Right cardiac atrium (tissue), 5 donors: ENCODE measurements around the gene EPHA3. TPM values are rescaled to one million over a fixed set of nuclear protein-coding genes. Genes with fewer than 3 reads are reported as not detected.

Experiments
- ATAC-seq, 2 donors: fragments of 200-7000 bp; cut with Tn5 transposase; one replicate each; pipeline versions ENCODE4 v1.8.0 to v1.9.1; 2020; ENCODE audit warnings: moderate library complexity in 2 of 2, mild to moderate bottlenecking in 1 of 2
- DNase-seq, 3 donors: peaks; one replicate each; pipeline ENCODE4 v3.0.0-alpha.2; 2020
- H3K27ac ChIP-seq: one replicate; pipeline ENCODE4 v1.5.1; 2013; ENCODE audit warnings: mild to moderate bottlenecking, low read length, control low read depth, moderate library complexity
- H3K27me3 ChIP-seq: one replicate; pipeline ENCODE4 v1.6.1; 2013; ENCODE audit not compliant: control insufficient read depth, insufficient read depth
- H3K4me1 ChIP-seq: one replicate; pipeline ENCODE4 v1.6.1; 2013; ENCODE audit warnings: low read length; ENCODE audit not compliant: control insufficient read depth, insufficient read depth
- H3K4me3 ChIP-seq: one replicate; pipeline ENCODE4 v1.5.1; 2013; ENCODE audit warnings: low read length, control low read depth
- H3K9me3 ChIP-seq: one replicate; pipeline ENCODE4 v1.6.1; 2013; ENCODE audit warnings: low read length; ENCODE audit not compliant: control insufficient read depth
- WGBS: extraction: QIAGEN DNeasy Blood & Tissue Kit; methylation state at CpG from one replicate; pipeline ENCODE4 v1.1.7; 2013; 5-methylcytosine and 5-hydroxymethylcytosine counted together
- intact Hi-C, 4 donors: fragments of 100-400 bp; cut with DNase I; formaldehyde crosslinking; loops; one replicate each; pipeline versions ENCODE4 v1.11.0 to v1.14.0; 2022 to 2023
- polyA plus RNA-seq: library from polyadenylated mRNA; stranded (reverse); fragments of 200-250 nt; gene quantifications from one replicate; pipeline ENCODE4 v1.2.3, GENCODE V29; 2013
- total RNA-seq, 4 donors: library from RNA; stranded (reverse); fragmentation: NEBNext Ultra II Directional; extraction: Animal tissue kit (Norgen Biotek cat#: 25700); gene quantifications; one replicate each; pipeline ENCODE4 v1.2.1, GENCODE V29; 2021
- donor health status: healthy with polysubstance abuse.
- donor health status: DM: no; HTN: yes; CAD: no.
- donor health status: DM: no; HTN: no; CAD: no.
- donor health status: DM: no; HTN: yes; CAD: no; lungs with severe emphysema.
- donor health status: DM: yes; HTN: yes; CAD: no.

Gene EPHA3
- total and polyA plus RNA-seq, 5 donors = 2.7 to 12.9 (median 6.8) TPM

DNA sequence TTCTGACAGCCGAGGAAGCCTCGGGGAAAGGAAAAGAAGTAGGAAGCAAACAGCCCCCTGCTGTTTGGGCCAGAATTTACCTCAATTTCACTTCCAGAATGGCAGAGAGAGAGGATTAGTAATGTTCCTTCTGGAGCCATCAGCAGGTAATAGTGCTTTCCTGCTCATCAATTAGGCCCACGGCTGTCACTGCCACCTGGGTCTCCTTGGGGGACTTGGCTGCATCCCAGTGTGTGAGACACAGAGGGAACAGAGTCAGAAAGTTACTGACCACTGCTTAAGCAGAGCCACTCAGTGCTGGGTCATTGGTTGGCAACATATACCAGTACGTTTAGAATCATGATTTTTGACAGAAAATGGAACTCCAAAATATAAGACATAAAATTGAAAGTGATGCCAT is 397.0 kb downstream of the EPHA3 start:
- no peak overlapping the region for H3K4me3 ChIP-seq
- H3K27ac ChIP-seq = no peak overlapping the region
- DNase-seq = no peak
- H3K9me3 ChIP-seq = no peaks in the 10 kb centered on the region
- no peak for ATAC-seq
- intact Hi-C loops = no loop called here
- H3K4me1 ChIP-seq = no peaks in the 10 kb centered on the region
- 49% methylated on average over 4 of the region's 4 CpGs for WGBS
- no peaks in the 10 kb centered on the region for H3K27me3 ChIP-seq

DNA sequence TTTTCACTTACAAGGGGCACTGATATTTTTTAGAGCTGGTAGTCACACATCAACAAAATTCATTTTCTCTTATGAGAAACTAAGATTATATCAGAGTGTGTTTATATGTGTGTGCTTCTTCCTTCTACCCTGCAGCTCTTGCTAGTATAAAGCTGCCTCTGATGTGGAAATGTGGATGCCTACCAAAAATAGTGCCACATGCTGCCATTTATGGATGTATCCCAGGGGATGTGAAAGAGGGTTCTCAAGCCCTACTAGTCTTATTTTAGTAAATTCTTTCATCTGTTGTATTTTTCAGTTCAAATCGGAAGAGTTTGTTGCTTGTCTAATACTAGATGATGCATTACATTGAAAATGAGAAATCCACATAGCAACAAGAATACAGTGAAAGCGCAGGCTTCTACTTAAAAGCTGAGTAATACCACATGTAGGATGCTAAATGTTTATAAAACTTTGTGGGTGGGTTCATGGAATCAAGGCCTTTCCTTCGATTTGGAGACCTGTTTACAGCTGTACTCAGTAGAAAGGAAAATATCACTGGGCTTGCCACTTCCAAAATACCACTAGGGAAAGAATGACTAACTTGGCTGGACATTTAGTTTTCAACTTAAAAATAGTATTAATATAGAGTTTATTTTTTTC is 399.2 kb downstream of the EPHA3 start:
- H3K4me3 ChIP-seq = no peak overlapping the region
- 55% methylated on average over 3 of the region's 3 CpGs for WGBS
- H3K9me3 ChIP-seq = no peaks in the 10 kb centered on the region
- DNase-seq = no peak
- no peak overlapping the region for H3K27ac ChIP-seq
- intact Hi-C loops = no loop called here
- H3K27me3 ChIP-seq = no peaks in the 10 kb centered on the region
- H3K4me1 ChIP-seq = no peaks in the 10 kb centered on the region
- peak in 1 of 2 donors; percentile 57 for ATAC-seq

GRCh38 chr3:89521328-89521727 is 413.9 kb downstream of the EPHA3 start:
- 16% methylated on average over 1 of the region's 1 CpG for WGBS
- Histone ChIP-seq H3K27ac (no peak overlapping the region), H3K4me1 (peaks cover 2% of the 10 kb centered on the region), H3K4me3 (no peak overlapping the region), H3K9me3 (no peaks in the 10 kb centered on the region), H3K27me3 (no peaks in the 10 kb centered on the region)
- intact Hi-C loops = no loop called here
- ATAC-seq = peak; percentile 48 to 77
- DNase-seq = no peak

GRCh38 chr3:89522155-89522554 is 414.7 kb downstream of the EPHA3 start:
- 93% methylated on average over 2 of the region's 2 CpGs for WGBS
- peaks cover 2% of the 10 kb centered on the region for H3K4me1 ChIP-seq
- no peak overlapping the region for H3K27ac ChIP-seq
- intact Hi-C loops = no loop called here
- DNase-seq = no peak
- no peaks in the 10 kb centered on the region for H3K27me3 ChIP-seq
- no peaks in the 10 kb centered on the region for H3K9me3 ChIP-seq
- H3K4me3 ChIP-seq = no peak overlapping the region
- ATAC-seq = no peak

- no peaks in the 10 kb centered on the region for H3K9me3 ChIP-seq
- no peak for ATAC-seq
- DNase-seq = no peak
- intact Hi-C loops = no loop called here
- H3K4me3 ChIP-seq = no peak overlapping the region
- no peak overlapping the region for H3K27ac ChIP-seq
- 85% methylated on average over 2 of the region's 2 CpGs for WGBS
- peaks cover 2% of the 10 kb centered on the region for H3K4me1 ChIP-seq
- no peaks in the 10 kb centered on the region for H3K27me3 ChIP-seq
Observed at GRCh38 chr3:89525609-89526008, 418.2 kb downstream of the EPHA3 start.

GRCh38 chr3:89527736-89528305 is 420.4 kb downstream of the EPHA3 start:
- no peak overlapping the region for H3K27ac ChIP-seq
- H3K4me1 ChIP-seq = no peaks in the 10 kb centered on the region
- DNase-seq (no peak), ATAC-seq (no peak)
- intact Hi-C loops = no loop called here
- H3K4me3 ChIP-seq = no peak overlapping the region
- no peaks in the 10 kb centered on the region for H3K27me3 ChIP-seq
- 76% methylated on average over 1 of the region's 1 CpG for WGBS
- H3K9me3 ChIP-seq = no peaks in the 10 kb centered on the region
